ENCODE results near the gene SCN4A. TPM values are rescaled to one million over a fixed set of nuclear protein-coding genes. Genes with fewer than 3 reads are reported as not detected.

Gene SCN4A
- total and polyA plus RNA-seq, 2 experiments from 2014 or later, result 0.07 TPM; not detected in 1

GRCh38 chr17:63931981-63932561 lies 40.6 kb downstream of the SCN4A start, which contains the start of gene CD79B:
TSS of gene CD79B (minus strand) at chr17:63932331. CDS start at chr17:63932261, 70 bp downstream.
- Histone ChIP-seq H4K20me1 (ENCODE audit: insufficient read depth, poor library complexity, severe bottlenecking) (no peaks in the 10 kb centered on the region), H3K4me1 (ENCODE audit: insufficient read depth) (no peaks in the 10 kb centered on the region), H3K79me2 (no peaks in the 10 kb centered on the region), H3K9me3 (ENCODE audit: low read depth) (no peaks in the 10 kb centered on the region), H3K9me2 (replicated peaks; ENCODE audit: insufficient read depth) (no peaks in the 10 kb centered on the region), H3K4me3 (no peak within 1 kb of the TSS), H3K4me2 (no peak within 1 kb of the TSS), H2AFZ (no peak within 1 kb of the TSS), H3K27me3 (no peaks in the 10 kb centered on the region), H3K36me3 (replicated peaks; ENCODE audit: insufficient read depth, low read depth) (no peaks in the 10 kb centered on the region), H3K27ac (no peak within 1 kb of the TSS)
- WGBS (ENCODE audit: low lambda C conversion rate, missing lambda C conversion rate), result 86% methylated on average over 15 of the region's 19 CpGs
- TF ChIP-seq CTCF (IDR thresholded peaks at IDR 0.05; ENCODE audit: poor library complexity) (no peak), EZH2phosphoT487 (IDR thresholded peaks at IDR 0.05; ENCODE audit: low read depth, severe bottlenecking, unreplicated experiment) (no peak), EZH2 (IDR thresholded peaks at IDR 0.05; ENCODE audit: borderline replicate concordance) (no peak)
- no peak for DNase-seq (ENCODE audit: low spot score)

- Histone ChIP-seq H3K27me3 (no peaks in the 10 kb centered on the region), H4K20me1 (ENCODE audit: insufficient read depth, poor library complexity, severe bottlenecking) (no peaks in the 10 kb centered on the region), H3K9me2 (replicated peaks; ENCODE audit: insufficient read depth) (no peaks in the 10 kb centered on the region), H3K4me2 (no peak overlapping the region), H3K9me3 (ENCODE audit: low read depth) (no peaks in the 10 kb centered on the region), H3K4me1 (ENCODE audit: insufficient read depth) (no peaks in the 10 kb centered on the region), H2AFZ (no peak overlapping the region), H3K36me3 (replicated peaks; ENCODE audit: insufficient read depth, low read depth) (no peaks in the 10 kb centered on the region), H3K27ac (no peak overlapping the region), H3K4me3 (no peak overlapping the region), H3K79me2 (no peaks in the 10 kb centered on the region)
- DNase-seq (ENCODE audit: low spot score), result no peak
- 86% methylated on average over 15 of the region's 16 CpGs for whole genome bisulfite sequencing (ENCODE audit: low lambda C conversion rate, missing lambda C conversion rate)
- TF ChIP-seq EZH2 (IDR thresholded peaks at IDR 0.05; ENCODE audit: borderline replicate concordance) (no peak), CTCF (IDR thresholded peaks at IDR 0.05; ENCODE audit: poor library complexity) (no peak), EZH2phosphoT487 (IDR thresholded peaks at IDR 0.05; ENCODE audit: low read depth, severe bottlenecking, unreplicated experiment) (no peak)
Measured at GRCh38 chr17:63930951-63931575, 41.7 kb downstream of the SCN4A start.

GRCh38 chr17:63929860-63930766 lies 42.6 kb downstream of the SCN4A start:
- Histone ChIP-seq H3K4me1 (ENCODE audit: insufficient read depth) (no peaks in the 10 kb centered on the region), H3K36me3 (replicated peaks; ENCODE audit: insufficient read depth, low read depth) (no peaks in the 10 kb centered on the region), H3K9me3 (ENCODE audit: low read depth) (no peaks in the 10 kb centered on the region), H3K4me3 (no peak overlapping the region), H4K20me1 (ENCODE audit: insufficient read depth, poor library complexity, severe bottlenecking) (no peaks in the 10 kb centered on the region), H2AFZ (no peak overlapping the region), H3K27me3 (no peaks in the 10 kb centered on the region), H3K79me2 (no peaks in the 10 kb centered on the region), H3K27ac (no peak overlapping the region), H3K4me2 (no peak overlapping the region), H3K9me2 (replicated peaks; ENCODE audit: insufficient read depth) (no peaks in the 10 kb centered on the region)
- no peak for DNase-seq (ENCODE audit: low spot score)
- WGBS (ENCODE audit: low lambda C conversion rate, missing lambda C conversion rate), result 92% methylated on average over 24 of the region's 24 CpGs
- TF ChIP-seq CTCF (IDR thresholded peaks at IDR 0.05; ENCODE audit: poor library complexity) (no peak), EZH2phosphoT487 (IDR thresholded peaks at IDR 0.05; ENCODE audit: low read depth, severe bottlenecking, unreplicated experiment) (no peak), EZH2 (IDR thresholded peaks at IDR 0.05; ENCODE audit: borderline replicate concordance) (no peak)
